ENCODE data around the gene ST3GAL2. TPM values are rescaled to one million over a fixed set of nuclear protein-coding genes. Genes with fewer than 3 reads are reported as not detected.
"Not testable (repeated sequence)": the region's sequence is repeated elsewhere in the genome, so short reads cannot be mapped to it uniquely, and the experiment has no call there.

ST3GAL2 gene
- total RNA-seq, 1 donor from 2014 or later, result 3.2 TPM

DNA sequence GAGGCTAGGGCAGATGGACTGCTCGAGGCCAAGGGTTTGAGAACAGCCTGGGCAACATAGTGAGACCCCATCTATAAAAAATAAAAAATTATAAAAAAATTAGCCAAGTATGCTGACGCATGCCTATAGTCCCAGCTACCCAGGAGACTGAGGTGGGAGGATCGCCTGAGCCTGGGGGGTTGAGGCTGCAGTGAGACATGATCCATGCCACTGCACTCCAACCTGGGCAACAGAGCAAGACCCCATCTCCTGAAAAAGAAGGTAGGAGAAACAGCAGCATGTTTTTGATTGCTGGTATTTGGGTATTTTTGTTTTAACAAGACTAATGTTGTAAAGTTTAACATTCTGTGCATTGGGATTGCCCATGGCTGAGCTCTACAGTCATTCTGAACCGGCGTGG is 101.1 kb downstream of the ST3GAL2 start:
- TF ChIP-seq, protein P1, sequence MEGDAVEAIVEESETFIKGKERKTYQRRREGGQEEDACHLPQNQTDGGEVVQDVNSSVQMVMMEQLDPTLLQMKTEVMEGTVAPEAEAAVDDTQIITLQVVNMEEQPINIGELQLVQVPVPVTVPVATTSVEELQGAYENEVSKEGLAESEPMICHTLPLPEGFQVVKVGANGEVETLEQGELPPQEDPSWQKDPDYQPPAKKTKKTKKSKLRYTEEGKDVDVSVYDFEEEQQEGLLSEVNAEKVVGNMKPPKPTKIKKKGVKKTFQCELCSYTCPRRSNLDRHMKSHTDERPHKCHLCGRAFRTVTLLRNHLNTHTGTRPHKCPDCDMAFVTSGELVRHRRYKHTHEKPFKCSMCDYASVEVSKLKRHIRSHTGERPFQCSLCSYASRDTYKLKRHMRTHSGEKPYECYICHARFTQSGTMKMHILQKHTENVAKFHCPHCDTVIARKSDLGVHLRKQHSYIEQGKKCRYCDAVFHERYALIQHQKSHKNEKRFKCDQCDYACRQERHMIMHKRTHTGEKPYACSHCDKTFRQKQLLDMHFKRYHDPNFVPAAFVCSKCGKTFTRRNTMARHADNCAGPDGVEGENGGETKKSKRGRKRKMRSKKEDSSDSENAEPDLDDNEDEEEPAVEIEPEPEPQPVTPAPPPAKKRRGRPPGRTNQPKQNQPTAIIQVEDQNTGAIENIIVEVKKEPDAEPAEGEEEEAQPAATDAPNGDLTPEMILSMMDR (IDR thresholded peaks at IDR 0.05; ENCODE audit: insufficient read depth, low read length, severe bottlenecking), result no peak
- H3K36me3 ChIP-seq (ENCODE audit: control insufficient read depth, insufficient read depth, low read length), result peaks cover 5% of the 10 kb centered on the region
- FAIRE-seq (no peak), DNase-seq (ENCODE audit: low read depth) (no peak)
- H3K27me3 ChIP-seq (ENCODE audit: control insufficient read depth, insufficient read depth, low read length), result no peaks in the 10 kb centered on the region
- H3K4me3 ChIP-seq (ENCODE audit: low read depth, low read length), result no peak overlapping the region

- DNase-seq (ENCODE audit: low read depth) (peak; percentile 17), FAIRE-seq (peak; percentile 76)
- H3K4me3 ChIP-seq (ENCODE audit: low read depth, low read length); H3K36me3 ChIP-seq (ENCODE audit: control insufficient read depth, insufficient read depth, low read length); H3K27me3 ChIP-seq (ENCODE audit: control insufficient read depth, insufficient read depth, low read length): not testable (repeated sequence)
Observed at GRCh38 chr16:70332728-70333127, 106.2 kb downstream of the ST3GAL2 start.

GRCh38 chr16:70331588-70332358 is 107.1 kb downstream of the ST3GAL2 start:
- FAIRE-seq, result no peak
- DNase-seq (ENCODE audit: low read depth), result no peak
- no peaks in the 10 kb centered on the region for H3K27me3 ChIP-seq (ENCODE audit: control insufficient read depth, insufficient read depth, low read length)
- TF ChIP-seq, protein P1 (IDR thresholded peaks at IDR 0.05; ENCODE audit: insufficient read depth, low read length, severe bottlenecking), result peak; percentile 55
- peaks cover 10% of the 10 kb centered on the region for H3K36me3 ChIP-seq (ENCODE audit: control insufficient read depth, insufficient read depth, low read length)
- no peak overlapping the region for H3K4me3 ChIP-seq (ENCODE audit: low read depth, low read length)

DNA sequence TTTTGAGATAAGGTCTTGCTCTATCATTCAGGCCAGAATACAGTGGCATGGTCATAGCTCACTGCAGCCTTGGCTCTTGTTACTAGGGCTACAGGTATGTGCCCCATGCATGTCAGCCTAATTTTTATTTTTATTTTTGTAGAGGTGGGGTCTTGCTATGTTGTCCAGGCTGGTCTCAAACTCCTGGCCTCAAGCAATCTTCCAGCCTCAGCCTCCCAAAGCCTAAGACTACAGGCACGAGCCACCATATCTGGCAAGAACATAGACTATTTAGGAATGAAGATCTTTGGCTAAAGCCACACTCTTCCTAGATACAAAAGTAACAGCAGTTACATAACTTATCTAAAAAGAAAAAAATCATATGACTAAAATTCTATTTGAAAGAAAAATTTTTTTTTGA is 107.8 kb downstream of the ST3GAL2 start:
- peaks cover 10% of the 10 kb centered on the region for H3K36me3 ChIP-seq (ENCODE audit: control insufficient read depth, insufficient read depth, low read length)
- FAIRE-seq, result no peak

More for the DNA sequence above, 107.8 kb downstream of the ST3GAL2 start:
- TF ChIP-seq, protein P1 (IDR thresholded peaks at IDR 0.05; ENCODE audit: insufficient read depth, low read length, severe bottlenecking), result no peak
- Histone ChIP-seq H3K4me3 (ENCODE audit: low read depth, low read length) (no peak overlapping the region), H3K27me3 (ENCODE audit: control insufficient read depth, insufficient read depth, low read length) (no peaks in the 10 kb centered on the region)
- no peak for DNase-seq (ENCODE audit: low read depth)

Other genes with a start within 250 kb of the ST3GAL2 start
- gene EXOSC6, start 187.2 kb downstream of the ST3GAL2 start, total RNA-seq, result 31.3 and 54.0 TPM in 2 replicates
- 338 and 446 TPM in 2 replicates for gene AARS1, start 149.6 kb downstream of the ST3GAL2 start, total RNA-seq
- gene DDX19B, start 139.9 kb downstream of the ST3GAL2 start, total RNA-seq, result 31.6 and 41.3 TPM in 2 replicates
- 21.3 and 27.9 TPM in 2 replicates for gene DDX19A, start 92.2 kb downstream of the ST3GAL2 start, total RNA-seq
- gene FCSK, start 15.5 kb upstream of the ST3GAL2 start, total RNA-seq, result 13.2 and 16.1 TPM in 2 replicates
- gene COG4, start 84.5 kb upstream of the ST3GAL2 start, total RNA-seq, result 45.3 and 46.7 TPM in 2 replicates
- 58.1 and 80.6 TPM in 2 replicates for gene SF3B3, start 84.7 kb upstream of the ST3GAL2 start, total RNA-seq
- 0.26 and 2.0 TPM in 2 replicates for gene IL34, start 207.5 kb upstream of the ST3GAL2 start, total RNA-seq
- gene MTSS2, start 247.0 kb upstream of the ST3GAL2 start, total RNA-seq, result 20.0 and 42.6 TPM in 2 replicates

Measured in bronchial epithelial cell (primary cell).